Mesodermal cell (in vitro differentiated cells): ENCODE data around the gene NPRL2.
"Not testable (repeated sequence)": the region's sequence is repeated elsewhere in the genome, so short reads cannot be mapped to it uniquely, and the experiment has no call there.

Source experiments
- H3K27ac ChIP-seq: 2 replicates; pipeline ENCODE4 v1.7.0; 2013; ENCODE audit warnings: mild to moderate bottlenecking, low read depth, low read length, moderate library complexity; ENCODE audit not compliant: severe bottlenecking
- H3K36me3 ChIP-seq: 2 replicates; pipeline ENCODE4 v1.7.1; 2013; ENCODE audit warnings: mild to moderate bottlenecking, low read length, moderate library complexity; ENCODE audit not compliant: control insufficient read depth, insufficient read depth
- H3K4me1 ChIP-seq: one replicate; pipeline ENCODE4 v1.7.1; 2013; ENCODE audit warnings: mild to moderate bottlenecking, low read length; ENCODE audit not compliant: insufficient read depth, control insufficient read depth, poor library complexity, severe bottlenecking
- H3K4me3 ChIP-seq: 2 replicates; pipeline ENCODE4 v1.7.0; 2013; ENCODE audit warnings: low read length, control low read depth, mild to moderate bottlenecking; ENCODE audit not compliant: insufficient read depth, poor library complexity, severe bottlenecking; ENCODE audit errors: extremely low read depth
- H3K9me3 ChIP-seq: 2 replicates; pipeline ENCODE4 v1.7.1; 2013; ENCODE audit warnings: mild to moderate bottlenecking, low read length, moderate library complexity; ENCODE audit not compliant: control insufficient read depth
- WGBS, 2 experiments: methylation state at CpG; one replicate each; pipeline ENCODE4 v1.1.5; 2013; ENCODE audit warnings: missing lambda C conversion rate in 2 of 2; ENCODE audit not compliant: insufficient coverage in 2 of 2; 5-methylcytosine and 5-hydroxymethylcytosine counted together

The NPRL2 gene

GRCh38 chr3:50319894-50320625 is 30.5 kb downstream of the NPRL2 start:
- 90 to 93% methylated on average over 26 to 29 of the region's 29 CpGs for WGBS, 2 experiments
- Histone ChIP-seq H3K4me3 (peak overlapping the region; percentile 81), H3K36me3 (peaks cover 62% of the 10 kb centered on the region), H3K4me1 (peaks cover 57% of the 10 kb centered on the region), H3K27ac (no peak overlapping the region), H3K9me3 (no peaks in the 10 kb centered on the region)

- H3K36me3 ChIP-seq: peaks cover 60% of the 10 kb centered on the region
- 93 to 96% methylated on average over 11 to 16 of the region's 16 CpGs for WGBS, 2 experiments
- no peak overlapping the region for H3K27ac ChIP-seq
- H3K4me1 ChIP-seq: peaks cover 55% of the 10 kb centered on the region
- H3K4me3 ChIP-seq: no peak overlapping the region
- H3K9me3 ChIP-seq: no peaks in the 10 kb centered on the region
These were observed 31.2 kb downstream of the NPRL2 start for GRCh38 chr3:50319181-50319893.

- H3K4me3 ChIP-seq: no peak overlapping the region
- WGBS, 2 experiments: 95 to 97% methylated on average over 9 to 10 of the region's 10 CpGs
- peaks cover 48% of the 10 kb centered on the region for H3K4me1 ChIP-seq
- peaks cover 58% of the 10 kb centered on the region for H3K36me3 ChIP-seq
- peaks cover 3% of the 10 kb centered on the region for H3K9me3 ChIP-seq
- H3K27ac ChIP-seq: no peak overlapping the region
These were observed 32.0 kb downstream of the NPRL2 start for GRCh38 chr3:50318615-50319014.

- H3K9me3 ChIP-seq: peaks cover 4% of the 10 kb centered on the region
- WGBS, 2 experiments: 95 to 97% methylated on average over 11 of the region's 11 CpGs
- H3K36me3 ChIP-seq: peaks cover 61% of the 10 kb centered on the region
- no peak overlapping the region for H3K27ac ChIP-seq
- H3K4me3 ChIP-seq: no peak overlapping the region
- H3K4me1 ChIP-seq: peaks cover 44% of the 10 kb centered on the region
These were observed 32.4 kb downstream of the NPRL2 start for GRCh38 chr3:50318163-50318562.

GRCh38 chr3:50317300-50317699 is 33.3 kb downstream of the NPRL2 start:
- Histone ChIP-seq H3K4me1 (peaks cover 35% of the 10 kb centered on the region), H3K9me3 (peaks cover 4% of the 10 kb centered on the region), H3K27ac (peak overlapping the region; percentile 2), H3K36me3 (peaks cover 61% of the 10 kb centered on the region), H3K4me3 (no peak overlapping the region)
- 90 to 94% methylated on average over 4 to 5 of the region's 6 CpGs for WGBS, 2 experiments

GRCh38 chr3:50316657-50317242 is 33.8 kb downstream of the NPRL2 start:
- H3K4me3 ChIP-seq: no peak overlapping the region
- peaks cover 31% of the 10 kb centered on the region for H3K4me1 ChIP-seq
- H3K9me3 ChIP-seq: peaks cover 4% of the 10 kb centered on the region
- peaks cover 61% of the 10 kb centered on the region for H3K36me3 ChIP-seq
- H3K27ac ChIP-seq: peak overlapping the region; percentile 2
- 84 to 92% methylated on average over 5 to 8 of the region's 9 CpGs for WGBS, 2 experiments

- Histone ChIP-seq H3K4me1 (peaks cover 24% of the 10 kb centered on the region), H3K27ac (no peak overlapping the region), H3K4me3 (no peak overlapping the region), H3K9me3 (peaks cover 8% of the 10 kb centered on the region), H3K36me3 (peaks cover 55% of the 10 kb centered on the region)
- 93 to 100% methylated on average over 1 to 3 of the region's 4 CpGs for WGBS, 2 experiments
These were observed 35.8 kb downstream of the NPRL2 start for GRCh38 chr3:50314816-50315215.

- no peak overlapping the region for H3K27ac ChIP-seq
- no peak overlapping the region for H3K4me3 ChIP-seq
- peaks cover 50% of the 10 kb centered on the region for H3K36me3 ChIP-seq
- H3K4me1 ChIP-seq: peaks cover 22% of the 10 kb centered on the region
- peaks cover 13% of the 10 kb centered on the region for H3K9me3 ChIP-seq
- WGBS, 2 experiments: 98 to 100% methylated on average over 2 to 3 of the region's 3 CpGs
These were observed 36.2 kb downstream of the NPRL2 start for GRCh38 chr3:50314342-50314741.

GRCh38 chr3:50312041-50312440 is 38.5 kb downstream of the NPRL2 start:
- H3K4me3 ChIP-seq, H3K27ac ChIP-seq, H3K4me1 ChIP-seq: not testable (repeated sequence)
- peaks cover 18% of the 10 kb centered on the region for H3K9me3 ChIP-seq
- WGBS, 2 experiments: 89 to 95% methylated on average over 5 to 10 of the region's 32 CpGs
- peaks cover 27% of the 10 kb centered on the region for H3K36me3 ChIP-seq

GRCh38 chr3:50304601-50305000 is 46.0 kb downstream of the NPRL2 start:
- Histone ChIP-seq H3K4me3 (no peak overlapping the region), H3K9me3 (peaks cover 21% of the 10 kb centered on the region), H3K4me1 (peaks cover 5% of the 10 kb centered on the region), H3K36me3 (no peaks in the 10 kb centered on the region), H3K27ac (no peak overlapping the region)
